ENCODE measurements around the gene AUTS2. TPM values are rescaled to one million over a fixed set of nuclear protein-coding genes. Genes with fewer than 3 reads are reported as not detected.
A peak's percentile ranks its signal among the peaks of the same experiment; 100 is the strongest.

The AUTS2 gene
- total RNA-seq, 1 donor from 2014 or later = 40.0 TPM

GRCh38 chr7:70387217-70387616, 788.9 kb downstream of the AUTS2 start:
- DNase-seq = no peak

GRCh38 chr7:70389531-70390151, 791.4 kb downstream of the AUTS2 start:
- no peak for DNase-seq

GRCh38 chr7:70390251-70390650, 792.0 kb downstream of the AUTS2 start:
- no peak for DNase-seq

GRCh38 chr7:70392256-70392876, 794.1 kb downstream of the AUTS2 start:
- peak; percentile 58 for DNase-seq

- DNase-seq = no peak
Observed at GRCh38 chr7:70392877-70393435, 794.7 kb downstream of the AUTS2 start.

GRCh38 chr7:70393956-70394355, 795.7 kb downstream of the AUTS2 start:
- DNase-seq = peak; percentile 36

- DNase-seq = no peak
Observed at GRCh38 chr7:70400829-70401380, 802.6 kb downstream of the AUTS2 start.

- no peak for DNase-seq
Observed at GRCh38 chr7:70402069-70402468, 803.8 kb downstream of the AUTS2 start.

- DNase-seq = no peak
Observed at GRCh38 chr7:70405241-70405640, 807.0 kb downstream of the AUTS2 start.

GRCh38 chr7:70406186-70406949, 808.1 kb downstream of the AUTS2 start:
- peak; percentile 81 for DNase-seq

GRCh38 chr7:70406950-70407209, 808.6 kb downstream of the AUTS2 start:
- DNase-seq = no peak

- DNase-seq = no peak
Observed at GRCh38 chr7:70408477-70408876, 810.2 kb downstream of the AUTS2 start.

- DNase-seq = no peak
Observed at GRCh38 chr7:70408891-70409290, 810.6 kb downstream of the AUTS2 start.

GRCh38 chr7:70410134-70410750, 812.0 kb downstream of the AUTS2 start:
- no peak for DNase-seq

- DNase-seq = no peak
Observed at GRCh38 chr7:70414368-70414767, 816.1 kb downstream of the AUTS2 start.

- DNase-seq = no peak
Observed at GRCh38 chr7:70415179-70415972, 817.1 kb downstream of the AUTS2 start.

- no peak for DNase-seq
Observed at GRCh38 chr7:70416347-70416985, 818.2 kb downstream of the AUTS2 start.

GRCh38 chr7:70416986-70417655, 818.8 kb downstream of the AUTS2 start:
- peak; percentile 48 for DNase-seq

- no peak for DNase-seq
Observed at GRCh38 chr7:70419526-70420380, 821.5 kb downstream of the AUTS2 start.

GRCh38 chr7:70420381-70420662, 822.0 kb downstream of the AUTS2 start:
- no peak for DNase-seq

All from tongue (tissue), 2 donors.